GM21529 (cell line): ENCODE data around the gene IRF6.

ENCODE experiments used
- ATAC-seq: cut with Tn5 transposase; IDR thresholded peaks from one replicate; pipeline ENCODE4 v1.9.1; 2021; ENCODE audit not compliant: unreplicated experiment

Gene IRF6

DNA sequence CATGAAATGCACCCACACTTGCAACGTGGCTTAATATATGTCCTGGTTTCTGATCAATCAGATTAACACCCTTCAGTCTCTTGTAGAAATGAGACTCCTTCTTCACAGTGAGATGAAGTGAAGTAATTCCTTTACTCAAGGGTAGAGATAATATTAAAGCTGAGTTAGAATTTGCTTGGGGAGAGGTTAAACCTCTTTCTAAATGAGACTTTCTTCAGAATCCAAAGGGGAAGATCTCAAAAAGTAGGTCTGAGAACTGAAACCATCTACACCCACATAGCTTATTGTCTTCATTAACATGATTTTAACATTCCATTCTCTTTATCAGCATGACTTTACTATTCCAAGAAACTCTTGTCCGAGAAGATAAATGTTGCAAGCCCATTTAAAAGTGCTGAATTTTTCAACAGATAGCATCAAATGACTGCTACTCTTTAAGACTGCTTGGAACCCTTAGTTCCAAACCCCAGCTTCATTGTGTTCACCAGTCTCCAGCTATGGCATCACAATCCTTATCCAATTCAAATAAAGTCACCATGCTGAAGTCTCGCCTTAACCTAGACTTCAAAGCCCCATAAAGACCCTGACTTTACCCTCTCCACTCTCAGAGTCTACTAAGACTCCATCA, 69.3 kb downstream of the IRF6 start:
- ATAC-seq: no peak
